ENCODE measurements around the gene NAA80. TPM values are rescaled to one million over a fixed set of nuclear protein-coding genes. Genes with fewer than 3 reads are reported as not detected.

The NAA80 gene
- total and polyA plus RNA-seq, 2 of the 13 experiments (the other 11 are each of a cell fraction or from before 2014, with no cell fraction given), result 3.4 to 8.7 TPM

DNA sequence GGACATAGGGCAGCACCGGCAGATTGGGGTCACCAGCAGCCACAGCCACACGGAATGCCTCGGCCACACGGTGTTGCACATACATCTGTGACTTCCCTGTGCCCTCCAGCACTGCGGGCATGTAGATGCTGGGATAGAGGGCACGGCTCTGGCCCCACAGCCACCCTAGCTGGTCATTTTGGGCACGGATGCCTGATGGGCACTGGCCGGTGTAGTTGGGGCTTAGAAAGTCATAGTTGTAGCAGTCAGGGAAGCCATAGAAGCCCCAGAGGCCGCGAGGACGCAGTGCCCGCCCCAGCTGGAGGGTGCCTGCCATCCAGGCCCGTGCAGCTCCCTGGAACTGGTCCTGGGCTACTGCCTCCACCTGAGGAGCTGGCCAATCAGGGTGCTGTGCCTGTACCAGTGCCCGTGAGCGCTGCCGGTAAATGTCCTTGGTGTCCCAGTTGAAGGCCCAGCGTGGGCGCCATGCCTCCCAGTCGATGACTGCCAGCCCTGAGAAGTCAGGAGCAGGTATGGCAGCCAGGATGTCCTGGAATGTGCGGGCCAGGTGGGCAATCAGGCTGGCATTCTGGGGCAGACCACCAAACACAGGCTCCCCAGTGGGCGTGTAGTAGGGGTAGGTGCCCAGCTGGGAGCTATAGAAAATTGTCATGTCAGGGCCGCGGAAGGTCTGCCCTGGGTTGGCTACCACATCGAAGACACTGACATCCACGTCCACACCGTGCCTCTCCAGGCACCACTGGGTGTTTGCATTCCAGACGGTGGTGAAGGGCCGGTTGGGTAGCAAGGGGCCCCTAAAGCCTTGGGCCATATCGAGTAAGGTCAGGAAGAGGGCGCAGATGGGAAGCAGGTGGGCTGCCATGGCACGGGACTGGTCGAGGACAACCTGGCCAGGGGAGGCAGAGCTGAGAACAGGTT, 3.1 kb upstream of the NAA80 start (continued):
- TF ChIP-seq ZNF619 (CRISPR knock-in tag; IDR thresholded peaks at IDR 0.05) (no peak), ZNF333 (CRISPR knock-in tag; IDR thresholded peaks at IDR 0.05; ENCODE audit: borderline replicate concordance) (0 out of 2 replicates have a peak, but pooled peaks have one; percentile 9), TEAD3 (CRISPR knock-in tag; optimal IDR thresholded peaks at IDR 0.05; ENCODE audit: borderline replicate concordance) (peak; percentile 2), ZFYVE20 (CRISPR knock-in tag; IDR thresholded peaks at IDR 0.05; ENCODE audit: borderline replicate concordance, low read depth) (0 out of 2 replicates have a peak, but pooled peaks have one; percentile 66), ZNF180 (CRISPR knock-in tag; IDR thresholded peaks at IDR 0.05; ENCODE audit: borderline replicate concordance, low read depth) (0 out of 2 replicates have a peak, but pooled peaks have one; percentile 61), ADNP (CRISPR knock-in tag; IDR thresholded peaks at IDR 0.05) (no peak), FOXK2 (IDR thresholded peaks at IDR 0.05) (no peak), NFATC3 (CRISPR knock-in tag; IDR thresholded peaks at IDR 0.05) (0 out of 2 replicates have a peak, but pooled peaks have one; percentile 34), ZNF891 (CRISPR knock-in tag; IDR thresholded peaks at IDR 0.05) (peak; percentile 62; the same call in 1 of the 2 replicates), PHF8 (CRISPR knock-in tag; IDR thresholded peaks at IDR 0.05) (0 out of 2 replicates have a peak, but pooled peaks have one; percentile 15), ZNF607 (CRISPR knock-in tag; IDR thresholded peaks at IDR 0.05; ENCODE audit: borderline replicate concordance) (peak; percentile 9; the same call in 1 of the 2 replicates), MTERF4 (CRISPR knock-in tag; IDR thresholded peaks at IDR 0.05) (peak; percentile 66; the same call in 1 of the 2 replicates), KLF6 (CRISPR knock-in tag; IDR thresholded peaks at IDR 0.05) (no peak), ZNF484 (CRISPR knock-in tag; IDR thresholded peaks at IDR 0.05; ENCODE audit: borderline replicate concordance, low read depth) (0 out of 2 replicates have a peak, but pooled peaks have one; percentile 9), NCOA1 (CRISPR knock-in tag; IDR thresholded peaks at IDR 0.05) (no peak), MTA1 (CRISPR knock-in tag; IDR thresholded peaks at IDR 0.05; ENCODE audit: borderline replicate concordance) (peak; percentile 44; the same call in 1 of the 2 replicates), ZNF446 (CRISPR knock-in tag; IDR thresholded peaks at IDR 0.05) (peak; percentile 27; the same call in 1 of the 2 replicates), ZBTB25 (CRISPR knock-in tag; IDR thresholded peaks at IDR 0.05) (no peak), GTF2F1 (IDR thresholded peaks at IDR 0.05; ENCODE audit: low read length) (no peak), ZNF558 (CRISPR knock-in tag; IDR thresholded peaks at IDR 0.05; ENCODE audit: borderline replicate concordance) (peak; percentile 8; the same call in 1 of the 2 replicates), ZNF468 (CRISPR knock-in tag; IDR thresholded peaks at IDR 0.05) (0 out of 2 replicates have a peak, but pooled peaks have one; percentile 54)
- TF ChIP-seq, protein P1, sequence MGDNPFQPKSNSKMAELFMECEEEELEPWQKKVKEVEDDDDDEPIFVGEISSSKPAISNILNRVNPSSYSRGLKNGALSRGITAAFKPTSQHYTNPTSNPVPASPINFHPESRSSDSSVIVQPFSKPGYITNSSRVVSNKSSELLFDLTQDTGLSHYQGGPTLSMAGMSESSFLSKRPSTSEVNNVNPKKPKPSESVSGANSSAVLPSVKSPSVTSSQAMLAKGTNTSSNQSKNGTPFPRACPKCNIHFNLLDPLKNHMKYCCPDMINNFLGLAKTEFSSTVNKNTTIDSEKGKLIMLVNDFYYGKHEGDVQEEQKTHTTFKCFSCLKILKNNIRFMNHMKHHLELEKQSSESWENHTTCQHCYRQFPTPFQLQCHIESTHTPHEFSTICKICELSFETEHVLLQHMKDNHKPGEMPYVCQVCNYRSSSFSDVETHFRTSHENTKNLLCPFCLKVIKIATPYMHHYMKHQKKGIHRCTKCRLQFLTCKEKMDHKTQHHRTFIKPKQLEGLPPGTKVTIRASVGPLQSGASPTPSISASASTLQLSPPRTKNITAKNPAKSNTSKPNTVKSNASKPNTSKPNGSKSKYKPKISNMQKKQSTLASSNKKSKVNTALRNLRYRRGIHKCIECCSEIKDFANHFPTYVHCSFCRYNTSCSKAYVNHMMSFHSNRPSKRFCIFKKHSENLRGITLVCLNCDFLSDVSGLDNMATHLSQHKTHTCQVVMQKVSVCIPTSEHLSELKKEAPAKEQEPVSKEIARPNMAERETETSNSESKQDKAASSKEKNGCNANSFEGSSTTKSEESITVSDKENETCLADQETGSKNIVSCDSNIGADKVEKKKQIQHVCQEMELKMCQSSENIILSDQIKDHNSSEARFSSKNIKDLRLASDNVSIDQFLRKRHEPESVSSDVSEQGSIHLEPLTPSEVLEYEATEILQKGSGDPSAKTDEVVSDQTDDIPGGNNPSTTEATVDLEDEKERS (CRISPR knock-in tag; IDR thresholded peaks at IDR 0.05), result 0 out of 2 replicates have a peak, but pooled peaks have one; percentile 28
- TF ChIP-seq, protein P2, sequence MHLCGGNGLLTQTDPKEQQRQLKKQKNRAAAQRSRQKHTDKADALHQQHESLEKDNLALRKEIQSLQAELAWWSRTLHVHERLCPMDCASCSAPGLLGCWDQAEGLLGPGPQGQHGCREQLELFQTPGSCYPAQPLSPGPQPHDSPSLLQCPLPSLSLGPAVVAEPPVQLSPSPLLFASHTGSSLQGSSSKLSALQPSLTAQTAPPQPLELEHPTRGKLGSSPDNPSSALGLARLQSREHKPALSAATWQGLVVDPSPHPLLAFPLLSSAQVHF (CRISPR knock-in tag; IDR thresholded peaks at IDR 0.05), result 0 out of 2 replicates have a peak, but pooled peaks have one; percentile 25
